HCT116 (cell line): ENCODE measurements around the gene DPYSL4. TPM values are rescaled to one million over a fixed set of nuclear protein-coding genes. Genes with fewer than 3 reads are reported as not detected.

ENCODE experiments used
- ATAC-seq: fragments of 200-7000 bp; cut with Tn5 transposase; 2 replicates; pipeline ENCODE4 v1.9.1; 2020; ENCODE audit warnings: mild to moderate bottlenecking, moderate library complexity
- BruUV-seq: library from RNA; stranded (reverse); fragments of 400-500 nt; replicated peaks from 2 replicates; lab custom pipeline; 2021; lab: Mats Ljungman, UMichigan
- CTCF ChIA-PET: fragments of 300-600 bp; sonication (Branson Sonifier 250); formaldehyde crosslinking; loops from one replicate; lab custom pipeline; 2021; ENCODE audit warnings: antibody characterized with exemption; lab: Charles Lee
- POLR2A ChIA-PET: fragments of 300-600, 350-600 bp; sonication (Branson Sonifier 250); formaldehyde crosslinking; loops from one replicate; lab custom pipeline; 2021; ENCODE audit warnings: antibody characterized with exemption; lab: Charles Lee
- RAD21 ChIA-PET, 2 experiments: fragments of 300-600 bp; sonication (Branson Sonifier 250); formaldehyde crosslinking; loops; one replicate each; lab custom pipeline; 2023; ENCODE audit warnings: low total read pairs in 2 of 2; ENCODE audit not compliant: uncharacterized antibody in 2 of 2, unreplicated experiment in 2 of 2, low non-redundant PET in 1 of 2; lab: Charles Lee
- DNase-seq: peaks from one replicate; pipeline ENCODE4 v3.0.0-alpha.2; 2010; ENCODE audit warnings: low read depth, low spot score
- H2AFZ ChIP-seq: fragments of 200-600 bp; shearing (Covaris generic), sonication (generic); 2 replicates; pipeline ENCODE4 v1.6.1; 2017; ENCODE audit warnings: low read depth, mixed run types, mixed read lengths, antibody characterized with exemption, low read length; ENCODE audit not compliant: poor library complexity, severe bottlenecking
- H3K27ac ChIP-seq: 2 replicates; pipeline ENCODE4 v1.5.1; 2012; ENCODE audit warnings: low read depth, low read length
- H3K27me3 ChIP-seq: fragments of 200-600 bp; sonication (generic); 2 replicates; pipeline ENCODE4 v1.6.1; 2016; ENCODE audit warnings: mixed run types, low read length, mixed read lengths; ENCODE audit not compliant: insufficient read depth
- H3K36me3 ChIP-seq, 2 experiments: fragments of 200-500 bp in 1 of 2; fragments of 200-600 bp in 1 of 2; sonication (Bioruptor generic) in 1 of 2; sonication (generic) in 1 of 2; 2 replicates each; pipeline versions ENCODE4 v1.5.1 to v1.6.1; 2014 to 2016; ENCODE audit warnings: low read length in 2 of 2, inconsistent platforms in 1 of 2, mixed read lengths in 1 of 2, mixed run types in 1 of 2; ENCODE audit not compliant: insufficient read depth in 2 of 2, control insufficient read depth in 1 of 2
- H3K4me1 ChIP-seq, 2 experiments: fragments of 200-600 bp in 1 of 2; sonication (generic) in 1 of 2; 2 replicates each; pipeline versions ENCODE4 v1.5.1 to v1.6.1; 2012 to 2017; ENCODE audit warnings: low read length in 2 of 2, inconsistent platforms in 1 of 2, mild to moderate bottlenecking in 1 of 2, mixed read lengths in 1 of 2, mixed run types in 1 of 2, moderate library complexity in 1 of 2; ENCODE audit not compliant: insufficient read depth in 2 of 2, control insufficient read depth in 1 of 2
- H3K4me2 ChIP-seq: fragments of 200-600 bp; sonication (generic); 2 replicates; pipeline ENCODE4 v1.6.1; 2017; ENCODE audit warnings: mixed run types, low read length, mixed read lengths
- H3K4me3 ChIP-seq, 2 experiments: fragments of 200-600 bp in 1 of 2; sonication (generic) in 1 of 2; replicated peaks in 1 of 2; 2 replicates each; pipeline ENCODE4 v1.5.1; 2011 to 2016; ENCODE audit warnings: low read length in 2 of 2, control low read depth in 1 of 2, low read depth in 1 of 2, mild to moderate bottlenecking in 1 of 2, mixed read lengths in 1 of 2, mixed run types in 1 of 2
- H3K79me2 ChIP-seq: fragments of 200-600 bp; sonication (generic); 2 replicates; pipeline ENCODE4 v1.6.1; 2017; ENCODE audit warnings: mild to moderate bottlenecking, mixed run types, low read length, moderate library complexity, mixed read lengths; ENCODE audit not compliant: insufficient read depth
- H3K9ac ChIP-seq: fragments of 200-600 bp; sonication (generic); 2 replicates; pipeline ENCODE4 v1.6.1; 2016; ENCODE audit warnings: low read length, mixed read lengths
- H3K9me2 ChIP-seq: fragments of 200-600 bp; sonication (generic), shearing (Covaris generic); 2 replicates; pipeline ENCODE4 v1.6.1; 2017; ENCODE audit warnings: mixed run types, mild to moderate bottlenecking, moderate library complexity; ENCODE audit not compliant: insufficient read depth
- H3K9me3 ChIP-seq, 2 experiments: fragments of 200-500 bp in 1 of 2; fragments of 200-600 bp in 1 of 2; sonication (Bioruptor generic) in 1 of 2; sonication (generic) in 1 of 2; 2 replicates each; pipeline ENCODE4 v1.6.1; 2014 to 2017; ENCODE audit warnings: low read length in 2 of 2, mixed read lengths in 2 of 2, inconsistent platforms in 1 of 2, low read depth in 1 of 2, mild to moderate bottlenecking in 1 of 2, mixed run types in 1 of 2, moderate library complexity in 1 of 2; ENCODE audit not compliant: control insufficient read depth in 1 of 2, insufficient read depth in 1 of 2
- H4K20me1 ChIP-seq: fragments of 200-600 bp; sonication (generic), shearing (Covaris generic); 2 replicates; pipeline ENCODE4 v1.6.1; 2017; ENCODE audit warnings: mixed run types, mild to moderate bottlenecking, moderate library complexity; ENCODE audit not compliant: insufficient read depth
- CBX3 ChIP-seq: IDR thresholded peaks from 2 replicates; pipeline ENCODE4 v1.6.1; 2012; ENCODE audit warnings: low read depth
- CEBPB ChIP-seq: IDR thresholded peaks from 2 replicates; pipeline ENCODE4 v1.6.1; 2012; ENCODE audit warnings: low read depth
- EGR1 ChIP-seq: IDR thresholded peaks from 2 replicates; pipeline ENCODE4 v1.6.1; 2012; ENCODE audit warnings: low read depth
- ELF1 ChIP-seq: IDR thresholded peaks from 2 replicates; pipeline ENCODE4 v1.6.1; 2012; ENCODE audit warnings: low read depth, borderline replicate concordance
- EZH2 ChIP-seq: fragments of 200-600 bp; sonication (generic); IDR thresholded peaks from 2 replicates; pipeline ENCODE4 v1.6.1; 2017; ENCODE audit warnings: antibody characterized with exemption, mixed run types
- EZH2phosphoT487 ChIP-seq: fragments of 200-600 bp; IDR thresholded peaks from 2 replicates; pipeline ENCODE4 v1.6.1; 2018; ENCODE audit warnings: antibody characterized with exemption, borderline replicate concordance
- FOSL1 ChIP-seq: IDR thresholded peaks from 2 replicates; pipeline ENCODE4 v1.6.1; 2012; ENCODE audit warnings: low read depth
- POLR2AphosphoS5 ChIP-seq: IDR thresholded peaks from 2 replicates; pipeline ENCODE4 v1.6.1; 2011; ENCODE audit warnings: mild to moderate bottlenecking, low read depth, low read length, moderate library complexity
- RAD21 ChIP-seq: IDR thresholded peaks from 2 replicates; pipeline ENCODE4 v1.6.1; 2012; ENCODE audit warnings: low read depth, mild to moderate bottlenecking
- SIN3A ChIP-seq: IDR thresholded peaks from 2 replicates; pipeline ENCODE4 v1.6.1; 2012; ENCODE audit warnings: low read depth
- SP1 ChIP-seq: IDR thresholded peaks from 2 replicates; pipeline ENCODE4 v1.6.1; 2012; ENCODE audit warnings: low read depth
- TCF7L2 ChIP-seq: IDR thresholded peaks from 2 replicates; pipeline ENCODE4 v1.7.0; 2011; ENCODE audit warnings: borderline replicate concordance, inconsistent platforms; ENCODE audit not compliant: insufficient read depth, insufficient read length; ENCODE audit errors: extremely low read depth
- ZFX ChIP-seq: fragments of 450-650 bp; IDR thresholded peaks from 2 replicates; pipeline ENCODE4 v1.6.1; 2017
- ZNF274 ChIP-seq: fragments of 200-500 bp; sonication (Bioruptor generic); IDR thresholded peaks from 2 replicates; pipeline ENCODE4 v1.6.1; 2014; ENCODE audit warnings: mild to moderate bottlenecking, low read depth, low read length, inconsistent platforms
- intact Hi-C: fragments of 100-400 bp; cut with micrococcal nuclease; formaldehyde crosslinking; loops from 2 replicates; pipeline ENCODE4 v1.10.0; 2022
- total RNA-seq: library from RNA; stranded (reverse); gene quantifications from one replicate; pipeline ENCODE4 v1.2.1, GENCODE V29; 2021; ENCODE audit not compliant: unreplicated experiment
- TF ChIP-seq, protein P1 (sequence below): IDR thresholded peaks from 2 replicates; pipeline ENCODE4 v1.6.1; 2012; ENCODE audit warnings: low read depth
- TF ChIP-seq, protein P2 (sequence below): IDR thresholded peaks from 2 replicates; pipeline ENCODE4 v1.6.1; 2012
- TF ChIP-seq, protein P3 (sequence below): IDR thresholded peaks from 2 replicates; pipeline ENCODE4 v1.6.1; 2011; ENCODE audit warnings: mild to moderate bottlenecking, low read length, moderate library complexity; ENCODE audit not compliant: insufficient replicate concordance; ENCODE audit errors: extremely low read depth
- TF ChIP-seq, protein P4 (sequence below), 3 experiments: fragments of 200-600 bp in 1 of 3; sonication (generic) in 1 of 3; IDR thresholded peaks in 2 of 3; conservative IDR thresholded peaks in 1 of 3; 2 replicates each; pipeline ENCODE4 v1.5.1; 2012 to 2017; ENCODE audit warnings: low read depth in 2 of 3, low read length in 2 of 3, antibody characterized with exemption in 1 of 3, borderline replicate concordance in 1 of 3, control low read depth in 1 of 3, mild to moderate bottlenecking in 1 of 3, mixed read lengths in 1 of 3, mixed run types in 1 of 3, moderate library complexity in 1 of 3; ENCODE audit not compliant: insufficient read depth in 1 of 3

DPYSL4 gene
- total RNA-seq, 1 experiment from 2014 or later = 5.4 TPM

DNA sequence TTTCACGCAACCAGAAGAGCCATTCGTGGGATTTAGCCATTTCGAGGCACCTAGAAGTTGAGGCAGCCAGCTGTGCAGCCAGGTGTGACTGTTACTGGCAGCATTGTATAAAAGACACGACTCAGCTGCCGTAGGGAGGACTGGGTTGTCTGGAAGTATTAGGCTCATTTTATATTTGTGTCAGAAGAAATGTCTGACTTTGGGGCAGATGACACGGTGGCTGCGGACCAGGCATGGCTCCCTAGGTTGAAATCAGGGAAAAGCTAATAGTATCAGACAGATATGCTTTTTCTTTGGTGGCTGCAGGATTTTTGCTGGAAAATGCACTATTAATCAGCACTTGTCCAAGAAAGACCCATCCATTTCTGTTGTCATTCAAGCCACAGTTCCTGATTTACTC lies 4.2 kb upstream of the DPYSL4 start (continued):
- TF ChIP-seq ZNF274 = no peak
- TF ChIP-seq SIN3A = no peak
- TF ChIP-seq EGR1 = no peak

DNA sequence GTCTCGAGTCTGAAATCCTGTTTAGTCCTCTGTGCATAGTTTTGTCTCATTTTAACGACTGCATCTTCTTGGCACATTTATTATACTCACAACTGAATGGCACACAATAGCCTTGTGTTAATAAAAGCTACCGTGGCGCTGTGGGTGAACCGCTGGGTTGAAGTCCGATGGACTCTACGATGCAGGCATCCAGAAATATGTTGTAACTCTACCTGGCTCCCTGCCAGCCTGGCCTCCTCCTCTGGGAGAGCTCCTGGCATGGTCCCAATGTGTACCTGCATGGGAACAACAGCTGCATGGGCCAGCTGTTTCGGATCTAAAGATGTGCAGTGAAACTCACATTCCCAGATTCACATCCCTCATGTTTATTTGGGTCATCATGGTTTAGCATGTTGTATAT lies 3.7 kb upstream of the DPYSL4 start:
- Histone ChIP-seq H3K9me3 (no peaks in the 10 kb centered on the region), H4K20me1 (no peaks in the 10 kb centered on the region), H3K27me3 (no peaks in the 10 kb centered on the region), H3K9me2 (no peaks in the 10 kb centered on the region), H3K36me3 (no peaks in the 10 kb centered on the region), H3K79me2 (no peaks in the 10 kb centered on the region), H3K4me1 (no peaks in the 10 kb centered on the region), H3K9ac (no peak overlapping the region), H3K4me2 (no peak overlapping the region), H3K4me3 (no peak overlapping the region), H3K27ac (no peak overlapping the region), H2AFZ (no peak overlapping the region)
- CTCF ChIA-PET = no interaction called here
- BruUV-seq = no TSS peak
- ATAC-seq (no peak), DNase-seq (no peak)
- intact Hi-C loops = no loop called here
- TF ChIP-seq CBX3 (no peak), EZH2phosphoT487 (no peak), TCF7L2 (no peak), ZNF274 (no peak), SIN3A (no peak), FOSL1 (no peak), ZFX (no peak), RAD21 (no peak), ELF1 (no peak), CEBPB (no peak), EZH2 (no peak), SP1 (no peak), POLR2AphosphoS5 (no peak)
- TF ChIP-seq, protein P1, sequence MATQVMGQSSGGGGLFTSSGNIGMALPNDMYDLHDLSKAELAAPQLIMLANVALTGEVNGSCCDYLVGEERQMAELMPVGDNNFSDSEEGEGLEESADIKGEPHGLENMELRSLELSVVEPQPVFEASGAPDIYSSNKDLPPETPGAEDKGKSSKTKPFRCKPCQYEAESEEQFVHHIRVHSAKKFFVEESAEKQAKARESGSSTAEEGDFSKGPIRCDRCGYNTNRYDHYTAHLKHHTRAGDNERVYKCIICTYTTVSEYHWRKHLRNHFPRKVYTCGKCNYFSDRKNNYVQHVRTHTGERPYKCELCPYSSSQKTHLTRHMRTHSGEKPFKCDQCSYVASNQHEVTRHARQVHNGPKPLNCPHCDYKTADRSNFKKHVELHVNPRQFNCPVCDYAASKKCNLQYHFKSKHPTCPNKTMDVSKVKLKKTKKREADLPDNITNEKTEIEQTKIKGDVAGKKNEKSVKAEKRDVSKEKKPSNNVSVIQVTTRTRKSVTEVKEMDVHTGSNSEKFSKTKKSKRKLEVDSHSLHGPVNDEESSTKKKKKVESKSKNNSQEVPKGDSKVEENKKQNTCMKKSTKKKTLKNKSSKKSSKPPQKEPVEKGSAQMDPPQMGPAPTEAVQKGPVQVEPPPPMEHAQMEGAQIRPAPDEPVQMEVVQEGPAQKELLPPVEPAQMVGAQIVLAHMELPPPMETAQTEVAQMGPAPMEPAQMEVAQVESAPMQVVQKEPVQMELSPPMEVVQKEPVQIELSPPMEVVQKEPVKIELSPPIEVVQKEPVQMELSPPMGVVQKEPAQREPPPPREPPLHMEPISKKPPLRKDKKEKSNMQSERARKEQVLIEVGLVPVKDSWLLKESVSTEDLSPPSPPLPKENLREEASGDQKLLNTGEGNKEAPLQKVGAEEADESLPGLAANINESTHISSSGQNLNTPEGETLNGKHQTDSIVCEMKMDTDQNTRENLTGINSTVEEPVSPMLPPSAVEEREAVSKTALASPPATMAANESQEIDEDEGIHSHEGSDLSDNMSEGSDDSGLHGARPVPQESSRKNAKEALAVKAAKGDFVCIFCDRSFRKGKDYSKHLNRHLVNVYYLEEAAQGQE = no peak
- TF ChIP-seq, protein P2, sequence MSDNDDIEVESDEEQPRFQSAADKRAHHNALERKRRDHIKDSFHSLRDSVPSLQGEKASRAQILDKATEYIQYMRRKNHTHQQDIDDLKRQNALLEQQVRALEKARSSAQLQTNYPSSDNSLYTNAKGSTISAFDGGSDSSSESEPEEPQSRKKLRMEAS = no peak
- TF ChIP-seq, protein P3, sequence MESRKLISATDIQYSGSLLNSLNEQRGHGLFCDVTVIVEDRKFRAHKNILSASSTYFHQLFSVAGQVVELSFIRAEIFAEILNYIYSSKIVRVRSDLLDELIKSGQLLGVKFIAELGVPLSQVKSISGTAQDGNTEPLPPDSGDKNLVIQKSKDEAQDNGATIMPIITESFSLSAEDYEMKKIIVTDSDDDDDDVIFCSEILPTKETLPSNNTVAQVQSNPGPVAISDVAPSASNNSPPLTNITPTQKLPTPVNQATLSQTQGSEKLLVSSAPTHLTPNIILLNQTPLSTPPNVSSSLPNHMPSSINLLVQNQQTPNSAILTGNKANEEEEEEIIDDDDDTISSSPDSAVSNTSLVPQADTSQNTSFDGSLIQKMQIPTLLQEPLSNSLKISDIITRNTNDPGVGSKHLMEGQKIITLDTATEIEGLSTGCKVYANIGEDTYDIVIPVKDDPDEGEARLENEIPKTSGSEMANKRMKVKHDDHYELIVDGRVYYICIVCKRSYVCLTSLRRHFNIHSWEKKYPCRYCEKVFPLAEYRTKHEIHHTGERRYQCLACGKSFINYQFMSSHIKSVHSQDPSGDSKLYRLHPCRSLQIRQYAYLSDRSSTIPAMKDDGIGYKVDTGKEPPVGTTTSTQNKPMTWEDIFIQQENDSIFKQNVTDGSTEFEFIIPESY = no peak
- TF ChIP-seq, protein P4, sequence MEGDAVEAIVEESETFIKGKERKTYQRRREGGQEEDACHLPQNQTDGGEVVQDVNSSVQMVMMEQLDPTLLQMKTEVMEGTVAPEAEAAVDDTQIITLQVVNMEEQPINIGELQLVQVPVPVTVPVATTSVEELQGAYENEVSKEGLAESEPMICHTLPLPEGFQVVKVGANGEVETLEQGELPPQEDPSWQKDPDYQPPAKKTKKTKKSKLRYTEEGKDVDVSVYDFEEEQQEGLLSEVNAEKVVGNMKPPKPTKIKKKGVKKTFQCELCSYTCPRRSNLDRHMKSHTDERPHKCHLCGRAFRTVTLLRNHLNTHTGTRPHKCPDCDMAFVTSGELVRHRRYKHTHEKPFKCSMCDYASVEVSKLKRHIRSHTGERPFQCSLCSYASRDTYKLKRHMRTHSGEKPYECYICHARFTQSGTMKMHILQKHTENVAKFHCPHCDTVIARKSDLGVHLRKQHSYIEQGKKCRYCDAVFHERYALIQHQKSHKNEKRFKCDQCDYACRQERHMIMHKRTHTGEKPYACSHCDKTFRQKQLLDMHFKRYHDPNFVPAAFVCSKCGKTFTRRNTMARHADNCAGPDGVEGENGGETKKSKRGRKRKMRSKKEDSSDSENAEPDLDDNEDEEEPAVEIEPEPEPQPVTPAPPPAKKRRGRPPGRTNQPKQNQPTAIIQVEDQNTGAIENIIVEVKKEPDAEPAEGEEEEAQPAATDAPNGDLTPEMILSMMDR (IDR thresholded peaks at IDR 0.05 in 2 of 3, conservative IDR thresholded peaks at IDR 0.05 in 1 of 3; ENCODE audit: borderline replicate concordance in 1 of 3, insufficient read depth in 1 of 3, low read depth in 2 of 3, low read length in 2 of 3) = no peak
- POLR2A ChIA-PET = no interaction called here
- RAD21 ChIA-PET = no interaction called here
